HG03103 (cell line): ENCODE data around the gene SLC1A2.

ENCODE experiments used
- ATAC-seq: cut with Tn5 transposase; IDR thresholded peaks from one replicate; pipeline ENCODE4 v1.9.1; 2021; ENCODE audit warnings: low read depth; ENCODE audit not compliant: unreplicated experiment

Gene SLC1A2

DNA sequence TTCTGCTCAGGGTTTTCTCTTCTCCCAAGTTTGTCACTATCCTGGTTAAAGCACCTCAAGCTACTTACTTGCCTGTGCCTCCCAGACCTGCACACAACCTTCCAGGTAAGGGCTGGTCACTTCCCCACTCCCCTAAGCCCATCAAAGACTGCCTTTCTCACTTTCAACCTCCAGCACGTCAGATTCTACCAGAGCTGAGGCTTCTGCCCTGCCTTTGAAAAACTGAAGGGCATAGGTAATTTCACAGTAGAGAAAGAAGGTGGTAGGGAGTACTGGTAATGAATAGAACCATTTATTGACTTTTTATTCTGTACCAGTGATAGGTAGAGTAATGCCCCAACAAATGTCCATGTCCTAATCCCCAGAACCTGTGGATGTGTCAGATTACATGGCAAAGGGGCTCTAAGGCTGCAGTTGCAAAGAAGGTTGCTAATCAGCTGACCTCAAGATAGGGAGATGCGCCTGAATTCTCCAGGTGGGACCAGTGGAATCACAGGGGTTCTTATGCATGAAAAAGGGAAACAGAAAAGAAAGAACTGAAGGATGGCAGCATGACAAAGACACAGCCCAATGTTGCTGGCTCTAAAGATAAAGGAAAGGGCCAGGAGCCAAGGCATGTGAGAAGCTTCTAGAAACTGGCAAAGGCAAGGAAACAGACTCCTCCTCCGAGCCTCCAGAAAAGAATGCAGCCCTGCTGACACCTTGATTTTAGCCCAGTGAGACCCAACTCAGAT, 89.0 kb downstream of the SLC1A2 start:
- no peak for ATAC-seq

GRCh38 chr11:35327829-35328228, 91.5 kb downstream of the SLC1A2 start:
- no peak for ATAC-seq

GRCh38 chr11:35326266-35326879, 93.0 kb downstream of the SLC1A2 start:
- ATAC-seq = no peak

DNA sequence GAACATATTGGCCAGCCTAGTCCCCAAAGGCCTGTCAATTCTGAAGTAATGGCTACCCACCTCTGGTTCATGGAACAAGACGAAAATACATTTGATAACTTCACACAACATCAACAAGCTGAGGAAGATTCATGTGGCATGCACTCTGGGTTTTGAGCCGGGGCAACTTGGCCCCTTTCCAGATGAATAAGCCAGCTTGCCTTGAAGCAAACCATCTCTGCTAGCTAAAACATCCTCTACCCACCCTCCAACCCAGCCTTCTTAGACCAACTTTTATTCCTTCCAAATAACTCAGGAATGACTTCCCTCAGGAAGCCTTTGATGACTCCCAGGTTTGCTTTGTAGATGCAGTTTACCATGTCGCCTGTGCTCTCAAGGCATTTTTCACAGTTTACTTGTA, 94.4 kb downstream of the SLC1A2 start:
- no peak for ATAC-seq

- no peak for ATAC-seq
Observed at GRCh38 chr11:35324183-35324886, 95.0 kb downstream of the SLC1A2 start.

GRCh38 chr11:35323076-35323868, 96.1 kb downstream of the SLC1A2 start:
- ATAC-seq = no peak

GRCh38 chr11:35322318-35322979, 96.9 kb downstream of the SLC1A2 start:
- ATAC-seq = no peak

DNA sequence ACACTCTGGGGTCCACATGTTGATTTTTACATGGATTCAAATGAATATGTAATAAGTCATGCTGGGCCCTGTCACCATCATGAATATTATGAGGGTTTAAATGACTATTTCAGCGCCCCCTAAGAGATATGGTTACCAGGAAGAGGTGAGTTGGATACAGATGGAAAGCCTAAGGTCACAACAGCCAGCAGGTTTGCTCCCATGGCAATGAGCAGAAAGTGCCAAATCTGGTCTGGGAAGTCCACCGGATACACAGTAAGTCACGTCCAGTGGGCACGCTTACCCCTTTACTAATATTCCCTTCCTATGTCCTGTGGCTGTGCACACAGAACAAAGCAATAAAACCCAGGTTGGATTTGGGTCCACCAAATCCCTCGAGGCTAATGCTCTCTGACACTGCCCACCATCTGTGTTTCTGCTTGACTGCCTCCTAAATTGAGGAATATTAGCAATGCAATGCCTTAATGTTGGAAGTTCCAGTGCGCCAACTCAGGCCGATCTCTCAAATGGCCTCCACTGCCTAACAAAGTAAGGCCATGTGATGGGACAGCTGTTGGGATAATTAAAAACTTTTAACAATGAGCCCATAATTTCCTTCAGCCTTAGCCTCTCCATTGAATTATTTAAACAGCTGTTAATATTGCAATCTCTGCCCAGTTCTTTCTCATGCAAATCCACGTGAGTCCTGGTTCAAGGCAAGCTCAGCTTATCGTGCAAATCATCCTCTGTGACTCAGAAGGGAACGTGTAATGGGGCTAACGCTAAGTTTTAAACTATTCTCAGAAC, 97.6 kb downstream of the SLC1A2 start:
- ATAC-seq = no peak

GRCh38 chr11:35321111-35321510, 98.2 kb downstream of the SLC1A2 start:
- no peak for ATAC-seq

DNA sequence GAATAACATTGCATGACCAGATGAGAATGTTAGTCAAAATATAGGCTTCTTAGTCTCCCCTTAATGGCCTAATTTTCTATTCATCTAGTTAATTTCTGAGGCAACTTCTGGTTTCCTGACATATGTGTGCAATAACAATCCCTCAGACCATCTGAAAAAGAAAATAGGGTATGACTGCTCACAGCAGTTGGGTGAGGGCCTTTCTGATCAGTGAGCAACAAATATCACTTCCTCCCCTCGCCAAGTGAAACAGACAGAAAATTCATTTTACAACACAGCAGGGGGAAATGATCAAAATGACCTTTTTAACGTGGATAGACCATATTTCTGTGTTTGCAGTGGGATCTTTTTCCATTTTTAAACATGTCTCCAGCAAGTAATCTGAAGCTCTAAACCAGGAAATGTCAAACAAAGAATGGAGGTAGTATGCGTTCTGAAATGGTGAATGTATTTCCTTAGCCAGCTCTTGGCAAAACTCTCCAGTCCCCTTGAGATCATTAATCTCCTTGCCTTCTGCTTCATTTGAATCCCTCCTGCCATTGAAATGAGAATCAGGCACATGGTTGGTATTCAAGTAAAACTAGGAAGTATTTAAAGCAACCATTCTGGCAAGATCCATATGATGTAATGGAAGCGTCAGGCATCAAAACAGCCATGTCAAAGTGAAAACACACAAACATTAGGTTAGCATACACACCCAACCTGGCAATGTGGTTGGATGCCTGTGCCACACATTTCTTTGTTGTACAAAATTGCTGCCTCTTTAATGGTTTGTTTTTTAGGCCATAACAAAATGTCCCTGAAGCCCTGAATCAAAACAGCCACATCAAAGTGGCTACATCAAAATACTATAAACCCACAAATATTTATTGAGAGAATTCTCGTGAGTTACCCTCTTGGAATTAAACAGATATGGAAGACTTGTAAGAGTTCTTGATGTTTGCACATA, 100.1 kb downstream of the SLC1A2 start:
- no peak for ATAC-seq

DNA sequence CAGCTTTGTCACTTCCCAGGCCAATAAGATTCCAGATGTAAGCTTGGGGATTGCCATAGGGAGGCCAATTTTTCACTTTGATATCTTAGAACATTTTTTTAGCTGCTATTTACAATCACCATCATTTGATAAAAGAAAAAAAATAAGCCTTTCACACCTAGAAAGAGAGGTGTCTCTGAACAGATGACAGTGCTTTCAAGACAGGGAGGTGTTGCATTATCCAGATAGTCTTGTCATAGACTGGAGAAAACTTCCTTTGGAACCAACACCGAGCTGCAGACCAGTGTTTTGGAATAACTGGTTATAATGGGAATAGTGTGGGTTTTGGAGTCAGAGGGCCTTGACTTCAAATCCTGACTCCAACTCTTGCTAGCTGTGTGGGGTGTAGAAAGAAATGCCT, 101.0 kb downstream of the SLC1A2 start:
- no peak for ATAC-seq

DNA sequence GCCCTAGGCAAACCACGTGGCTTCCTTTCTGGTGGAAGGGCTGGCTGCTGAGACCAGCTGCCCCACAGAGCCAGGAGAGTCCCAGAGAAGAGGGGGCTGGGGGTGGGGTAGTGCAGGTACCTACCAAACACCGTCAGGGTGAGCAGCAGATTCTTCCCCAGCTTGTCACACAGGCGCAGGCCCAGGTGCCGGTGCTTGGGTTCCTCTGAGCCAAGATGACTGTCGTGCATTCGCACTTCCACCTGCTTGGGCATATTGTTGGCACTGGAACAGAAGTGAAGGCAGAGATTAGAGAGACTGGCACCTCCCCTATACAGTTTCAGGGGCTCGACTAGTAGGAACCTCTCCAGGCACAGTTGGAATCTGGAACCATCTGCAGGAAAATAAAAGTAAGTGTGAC, 102.1 kb downstream of the SLC1A2 start:
- no peak for ATAC-seq

- no peak for ATAC-seq
Observed at GRCh38 chr11:35316161-35316560, 103.2 kb downstream of the SLC1A2 start.

DNA sequence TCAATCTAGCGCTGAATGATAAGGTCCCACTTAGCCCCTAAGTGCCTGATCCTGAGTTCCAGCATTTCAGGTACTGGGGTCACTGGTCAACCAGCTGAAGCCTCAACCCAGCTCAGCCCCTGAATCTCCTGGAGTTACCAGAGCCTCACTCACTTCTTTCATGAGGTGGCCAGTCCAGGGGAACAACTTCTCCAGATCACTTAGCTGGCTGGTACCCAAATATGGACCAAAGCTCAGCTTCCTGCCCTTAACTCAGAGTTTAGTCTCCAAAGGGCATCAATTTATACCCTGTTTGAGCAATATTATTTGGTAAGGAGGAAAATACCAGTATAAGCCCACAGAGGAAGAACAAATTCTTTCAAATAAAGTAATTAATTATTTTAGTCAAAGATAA, 105.6 kb downstream of the SLC1A2 start:
- ATAC-seq = no peak

DNA sequence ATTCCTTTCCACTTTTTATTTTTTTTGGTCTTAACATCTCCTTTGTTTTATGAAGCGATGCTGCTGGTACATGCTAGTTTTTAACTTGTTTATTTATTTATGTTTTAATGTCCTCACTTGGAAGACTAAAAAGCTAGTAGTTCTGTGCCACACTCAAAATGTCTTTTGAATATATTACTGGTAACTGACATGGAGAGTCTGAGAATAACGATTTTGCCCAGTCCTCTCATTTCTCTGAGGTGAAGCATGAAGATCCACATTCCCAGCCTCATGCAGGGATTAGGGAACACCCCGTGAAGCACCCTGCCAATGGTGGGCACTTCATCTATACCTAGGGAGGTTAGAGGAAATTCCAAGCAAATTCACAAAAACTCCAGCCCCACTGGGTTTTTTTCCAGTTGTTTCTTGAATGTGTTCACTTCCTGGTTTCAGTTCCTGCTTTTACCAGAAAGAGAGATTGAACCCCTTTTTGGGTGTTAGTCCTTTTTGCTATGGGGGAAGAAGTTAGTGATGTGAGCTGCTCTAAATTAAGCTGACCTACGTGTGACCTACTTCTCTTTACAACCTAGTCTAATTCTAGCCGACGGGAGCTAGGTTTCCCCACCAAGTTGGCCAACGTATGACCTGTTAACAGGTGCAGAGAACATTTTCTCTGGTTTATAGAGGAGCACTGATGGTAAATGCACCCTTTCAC, 106.1 kb downstream of the SLC1A2 start:
- ATAC-seq = peak; percentile 93

GRCh38 chr11:35311331-35311730, 108.0 kb downstream of the SLC1A2 start:
- ATAC-seq = no peak

DNA sequence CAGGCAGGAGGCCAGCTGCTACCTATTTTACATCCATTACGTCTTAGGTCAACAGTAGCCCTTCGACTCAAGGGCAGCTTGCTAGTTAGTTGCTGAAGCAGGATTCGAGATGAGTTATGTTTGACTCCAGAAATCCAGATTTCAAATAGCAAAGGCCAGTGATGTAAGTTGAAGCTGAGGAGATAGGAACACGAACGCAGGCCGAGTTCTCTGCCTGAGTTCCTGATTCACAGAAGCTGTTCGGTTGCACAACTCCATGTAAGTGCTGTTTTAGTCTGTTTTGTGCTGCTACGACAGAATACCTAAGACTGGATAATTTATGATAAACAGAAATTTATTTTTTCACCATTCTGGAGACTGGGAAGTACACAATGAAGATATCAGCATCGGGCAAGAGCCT, 111.2 kb downstream of the SLC1A2 start:
- no peak for ATAC-seq

DNA sequence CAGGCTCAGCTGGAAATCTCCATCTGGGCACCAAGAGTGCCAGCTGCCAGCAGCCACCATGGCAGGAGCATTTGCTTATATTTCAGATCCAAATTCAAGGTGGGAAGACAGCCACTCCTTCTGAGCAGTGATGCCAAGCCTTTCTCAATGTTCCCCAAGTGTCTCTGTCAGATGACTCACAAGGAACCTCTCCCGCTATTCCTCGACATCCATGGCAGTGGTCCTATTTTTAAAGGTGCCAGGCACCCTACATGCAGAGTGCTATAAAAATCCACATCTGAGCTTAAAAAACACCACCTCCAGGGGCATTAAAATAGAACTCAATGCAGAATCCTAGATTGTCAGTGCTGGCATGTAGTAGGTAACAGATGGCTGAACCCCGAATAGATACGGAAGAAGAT, 112.1 kb downstream of the SLC1A2 start:
- ATAC-seq = no peak
